Measurements from ENCODE around the gene SLC9A1. TPM values are rescaled to one million over a fixed set of nuclear protein-coding genes. Genes with fewer than 3 reads are reported as not detected.

Gene SLC9A1
- total RNA-seq, 6 donors from 2014 or later = 18.1 to 51.4 (median 31.5) TPM

DNA sequence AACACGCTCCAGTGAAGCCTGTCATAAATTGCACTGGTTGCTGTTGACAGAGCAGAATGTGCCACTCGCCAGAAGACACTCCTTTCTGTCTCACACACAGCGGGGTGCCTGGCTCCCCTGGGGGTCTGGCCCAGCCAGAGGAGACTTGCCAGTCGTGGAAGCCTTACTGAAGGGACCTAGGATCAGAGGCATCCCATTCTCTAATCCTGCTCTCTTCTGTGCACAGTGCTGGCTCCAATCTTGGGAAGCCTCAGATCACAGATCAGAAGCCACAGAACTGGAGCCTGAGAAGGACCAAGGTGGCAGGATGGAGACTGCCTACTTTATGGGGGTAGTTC, 1.4 kb downstream of the SLC9A1 start:
- no peak for ATAC-seq (ENCODE audit: low FRiP score in 2 of 2)

DNA sequence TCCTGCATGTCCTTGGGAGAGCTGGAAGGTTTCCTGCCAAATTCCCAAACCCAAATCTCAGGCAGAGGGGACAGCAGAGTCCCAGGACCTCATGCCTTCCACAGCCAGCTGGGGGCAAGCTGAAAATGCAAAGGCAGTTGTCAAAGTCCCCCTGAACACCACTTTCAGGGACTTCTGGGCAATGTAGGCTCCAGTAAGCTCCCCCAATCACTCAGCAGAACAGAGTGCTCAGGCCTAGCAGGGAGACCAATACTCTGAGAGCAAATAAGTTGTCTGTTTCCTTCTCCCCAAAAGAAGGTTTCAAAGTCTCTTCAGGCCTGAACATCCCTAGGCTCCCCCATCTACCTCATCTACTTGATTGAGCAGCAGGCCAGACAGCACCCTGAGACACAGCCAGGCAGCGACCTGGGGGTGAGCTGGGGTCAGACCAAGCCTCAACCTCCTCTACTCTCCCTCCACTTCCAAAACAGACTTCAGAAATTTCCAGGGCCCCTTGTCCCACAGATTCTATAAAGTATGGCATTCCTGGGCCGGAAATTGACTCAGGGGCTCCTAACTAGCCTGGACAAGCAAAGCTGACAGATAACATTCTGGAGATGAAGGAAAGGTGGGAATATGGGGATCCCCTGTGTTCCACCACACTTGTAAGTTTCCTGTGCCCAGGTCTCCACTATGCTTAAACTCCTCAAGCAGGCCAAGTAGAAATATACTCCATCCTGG, 1.9 kb downstream of the SLC9A1 start:
- peak overlapping the region; percentile 41 to 97 (median 74) for H3K27ac ChIP-seq
- H3K36me3 ChIP-seq = peaks cover 0 to 4% (median 0%) of the 10 kb centered on the region in 4 donors
- peak overlapping the region in 3 of 4 donors; percentile 64 to 87 (median 65) for H3K4me3 ChIP-seq
- no peaks in the 10 kb centered on the region for H3K9me3 ChIP-seq
- WGBS, 2 donors = 50 to 52% methylated on average over 2 of the region's 2 CpGs
- no peak for DNase-seq
- TF ChIP-seq, protein P1, sequence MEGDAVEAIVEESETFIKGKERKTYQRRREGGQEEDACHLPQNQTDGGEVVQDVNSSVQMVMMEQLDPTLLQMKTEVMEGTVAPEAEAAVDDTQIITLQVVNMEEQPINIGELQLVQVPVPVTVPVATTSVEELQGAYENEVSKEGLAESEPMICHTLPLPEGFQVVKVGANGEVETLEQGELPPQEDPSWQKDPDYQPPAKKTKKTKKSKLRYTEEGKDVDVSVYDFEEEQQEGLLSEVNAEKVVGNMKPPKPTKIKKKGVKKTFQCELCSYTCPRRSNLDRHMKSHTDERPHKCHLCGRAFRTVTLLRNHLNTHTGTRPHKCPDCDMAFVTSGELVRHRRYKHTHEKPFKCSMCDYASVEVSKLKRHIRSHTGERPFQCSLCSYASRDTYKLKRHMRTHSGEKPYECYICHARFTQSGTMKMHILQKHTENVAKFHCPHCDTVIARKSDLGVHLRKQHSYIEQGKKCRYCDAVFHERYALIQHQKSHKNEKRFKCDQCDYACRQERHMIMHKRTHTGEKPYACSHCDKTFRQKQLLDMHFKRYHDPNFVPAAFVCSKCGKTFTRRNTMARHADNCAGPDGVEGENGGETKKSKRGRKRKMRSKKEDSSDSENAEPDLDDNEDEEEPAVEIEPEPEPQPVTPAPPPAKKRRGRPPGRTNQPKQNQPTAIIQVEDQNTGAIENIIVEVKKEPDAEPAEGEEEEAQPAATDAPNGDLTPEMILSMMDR (IDR thresholded peaks at IDR 0.05) = no peak
- ATAC-seq (ENCODE audit: low FRiP score in 2 of 2) = no peak
- no peaks in the 10 kb centered on the region for H3K27me3 ChIP-seq
- H3K4me1 ChIP-seq = peaks cover 36 to 74% (median 65%) of the 10 kb centered on the region in 4 donors

More for the DNA sequence above, 1.4 kb downstream of the SLC9A1 start:
- H3K27ac ChIP-seq = peak overlapping the region in 3 of 4 donors; percentile 55 to 97 (median 94)
- WGBS, 2 donors = 36 to 43% methylated on average over 4 of the region's 4 CpGs
- no peak for DNase-seq
- TF ChIP-seq POLR2AphosphoS5 (IDR thresholded peaks at IDR 0.05) = peak in 1 of 2 donors; percentile 21
- no peak for TF ChIP-seq POLR2A (IDR thresholded peaks at IDR 0.05)
- TF ChIP-seq, protein P1 (IDR thresholded peaks at IDR 0.05) = no peak
- TF ChIP-seq EP300 (IDR thresholded peaks at IDR 0.05) = no peak
- H3K36me3 ChIP-seq = peaks cover 0 to 4% (median 0%) of the 10 kb centered on the region in 4 donors
- H3K4me1 ChIP-seq = peaks cover 36 to 69% (median 63%) of the 10 kb centered on the region in 4 donors
- peak overlapping the region in 3 of 4 donors; percentile 64 to 87 (median 65) for H3K4me3 ChIP-seq
- no peaks in the 10 kb centered on the region for H3K27me3 ChIP-seq
- H3K9me3 ChIP-seq = no peaks in the 10 kb centered on the region

DNA sequence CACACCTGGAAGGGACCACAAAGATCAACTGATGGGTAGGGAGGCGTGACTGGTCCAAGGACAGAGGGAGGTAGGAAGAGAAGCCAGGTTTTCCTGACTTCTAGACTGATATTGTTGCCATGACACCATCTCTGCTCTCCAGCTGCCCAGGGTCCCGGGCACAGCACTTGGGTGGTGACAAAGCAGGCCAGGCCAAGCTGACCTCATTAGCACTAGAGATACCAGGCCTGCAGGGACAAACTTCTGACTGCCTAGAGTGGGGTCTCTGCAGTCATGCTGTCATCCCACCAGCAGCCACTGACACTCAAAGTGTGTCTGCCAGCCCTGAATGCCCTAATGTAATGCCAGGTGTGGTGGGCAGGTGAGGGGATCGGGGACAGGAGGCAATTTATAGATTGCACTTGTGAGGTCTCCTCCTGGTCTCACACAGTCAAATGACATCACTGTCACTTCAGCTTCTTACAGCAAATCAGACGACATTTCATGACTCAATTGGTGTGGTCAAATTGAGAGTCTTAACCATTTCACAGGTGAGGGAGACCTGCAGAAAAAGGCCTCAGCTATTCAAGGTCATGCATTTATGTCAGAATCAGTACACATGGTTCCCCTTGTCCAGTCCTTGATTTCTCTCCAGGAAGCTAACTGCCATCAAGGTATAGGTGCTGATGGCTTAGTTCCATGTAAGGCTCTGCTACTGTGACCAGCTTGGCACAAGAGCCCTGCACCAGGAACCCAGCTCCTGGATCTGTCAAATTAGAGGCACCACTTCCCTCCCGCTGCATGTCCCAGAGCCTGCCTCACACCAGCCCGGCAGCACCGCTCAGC, 2.7 kb downstream of the SLC9A1 start:
- TF ChIP-seq EP300 (IDR thresholded peaks at IDR 0.05) (no peak), POLR2AphosphoS5 (IDR thresholded peaks at IDR 0.05) (no peak), POLR2A (IDR thresholded peaks at IDR 0.05) (no peak)
- TF ChIP-seq, protein P1 (IDR thresholded peaks at IDR 0.05) = no peak
- H3K4me3 ChIP-seq = peak overlapping the region in 3 of 4 donors; percentile 64 to 87 (median 65)
- peak in 1 of 2 donors; percentile 54 for DNase-seq

DNA sequence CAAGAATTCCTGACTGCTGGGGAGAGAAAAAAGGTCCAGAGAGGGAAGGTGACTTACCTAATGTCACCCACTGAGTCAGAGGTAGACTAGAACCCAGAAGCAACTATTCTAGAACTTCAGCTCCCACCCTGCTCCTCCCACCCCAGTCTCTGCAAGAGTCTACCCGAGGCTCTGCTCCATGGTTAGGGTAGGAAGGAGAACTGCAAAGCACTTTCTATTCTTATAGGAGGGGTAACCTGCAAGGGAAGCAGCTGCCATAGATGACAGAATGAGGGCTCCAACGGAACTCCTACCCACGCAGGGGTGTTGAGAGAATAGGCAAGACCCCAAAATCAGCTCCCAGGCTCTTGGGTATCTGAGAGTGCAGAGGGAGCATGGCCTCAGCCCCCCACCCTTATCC, 4.3 kb downstream of the SLC9A1 start:
- WGBS, 2 donors = 56 to 84% methylated on average over 3 of the region's 3 CpGs
- Histone ChIP-seq H3K36me3 (peaks cover 0 to 4% (median 0%) of the 10 kb centered on the region in 4 donors), H3K27ac (peak overlapping the region in 1 of 4 donors; percentile 49), H3K4me1 (peaks cover 36 to 76% (median 65%) of the 10 kb centered on the region in 4 donors), H3K4me3 (no peak overlapping the region), H3K27me3 (no peaks in the 10 kb centered on the region), H3K9me3 (no peaks in the 10 kb centered on the region)
- DNase-seq (no peak), ATAC-seq (ENCODE audit: low FRiP score in 2 of 2) (no peak)
- TF ChIP-seq, protein P1 (IDR thresholded peaks at IDR 0.05) = no peak
- TF ChIP-seq POLR2AphosphoS5 (IDR thresholded peaks at IDR 0.05) = no peak
- TF ChIP-seq EP300 (IDR thresholded peaks at IDR 0.05) = no peak
- TF ChIP-seq POLR2A (IDR thresholded peaks at IDR 0.05) = no peak

More for the DNA sequence above, 2.7 kb downstream of the SLC9A1 start:
- Histone ChIP-seq H3K4me1 (peaks cover 36 to 78% (median 65%) of the 10 kb centered on the region in 4 donors), H3K27ac (peak overlapping the region in 3 of 4 donors; percentile 41 to 97 (median 94)), H3K27me3 (no peaks in the 10 kb centered on the region), H3K36me3 (peaks cover 0 to 4% (median 0%) of the 10 kb centered on the region in 4 donors), H3K9me3 (no peaks in the 10 kb centered on the region)
- ATAC-seq (ENCODE audit: low FRiP score in 2 of 2) = no peak
- WGBS, 2 donors = 42 to 100% methylated on average over 1 to 7 of the region's 7 CpGs

Data from upper lobe of left lung (tissue), 6 donors.